Endodermal cell (in vitro differentiated cells): Measurements from ENCODE around the gene IFNGR2. TPM values are rescaled to one million over a fixed set of nuclear protein-coding genes. Genes with fewer than 3 reads are reported as not detected.

Experiments
- DNase-seq: peaks from one replicate; pipeline ENCODE4 v3.0.0-alpha.2; 2017
- H3K27ac ChIP-seq: 2 replicates; pipeline ENCODE4 v1.5.1; 2013; ENCODE audit warnings: mild to moderate bottlenecking, low read depth, low read length, moderate library complexity
- H3K27me3 ChIP-seq: 2 replicates; pipeline ENCODE4 v1.6.1; 2013; ENCODE audit warnings: mild to moderate bottlenecking, low read length, moderate library complexity; ENCODE audit not compliant: insufficient read depth, control insufficient read depth, poor library complexity, severe bottlenecking
- H3K36me3 ChIP-seq: 2 replicates; pipeline ENCODE4 v1.7.0; 2013; ENCODE audit warnings: mild to moderate bottlenecking, low read length, moderate library complexity; ENCODE audit not compliant: control insufficient read depth, insufficient read depth
- H3K4me1 ChIP-seq: one replicate; pipeline ENCODE4 v1.7.0; 2013; ENCODE audit warnings: low read length; ENCODE audit not compliant: control insufficient read depth, insufficient read depth
- H3K4me3 ChIP-seq: 2 replicates; pipeline ENCODE4 v1.5.1; 2013; ENCODE audit warnings: mild to moderate bottlenecking, low read length, moderate library complexity
- H3K9ac ChIP-seq: 2 replicates; pipeline ENCODE4 v1.6.1; 2013; ENCODE audit warnings: mild to moderate bottlenecking, low read length, moderate library complexity; ENCODE audit not compliant: poor library complexity, severe bottlenecking; ENCODE audit errors: extremely low read depth
- H3K9me3 ChIP-seq: 2 replicates; pipeline ENCODE4 v1.6.1; 2013; ENCODE audit warnings: mild to moderate bottlenecking, low read length, moderate library complexity; ENCODE audit not compliant: control insufficient read depth
- H3K27ac Mint-ChIP-seq: 2 replicates; pipeline ENCODE4 v1.8.0; 2020; ENCODE audit warnings: mixed read lengths
- H3K27me3 Mint-ChIP-seq: 2 replicates; pipeline ENCODE4 v1.8.0; 2021; ENCODE audit warnings: mild to moderate bottlenecking, mixed read lengths; ENCODE audit not compliant: insufficient read depth
- H3K36me3 Mint-ChIP-seq: 2 replicates; pipeline ENCODE4 v1.8.0; 2020; ENCODE audit warnings: low read depth, mixed read lengths
- H3K4me1 Mint-ChIP-seq: 2 replicates; pipeline ENCODE4 v1.8.0; 2020; ENCODE audit warnings: mixed read lengths
- H3K4me3 Mint-ChIP-seq: 2 replicates; pipeline ENCODE4 v1.8.0; 2020; ENCODE audit warnings: mild to moderate bottlenecking, moderate library complexity, mixed read lengths
- H3K9me3 Mint-ChIP-seq: 2 replicates; pipeline ENCODE4 v1.8.0; 2020; ENCODE audit warnings: mild to moderate bottlenecking, mixed read lengths
- WGBS, 2 experiments: methylation state at CpG; one replicate each; pipeline versions ENCODE4 v1.1.5 to v1.1.7; 2013; ENCODE audit warnings: missing lambda C conversion rate in 2 of 2, mixed read lengths in 1 of 2; ENCODE audit not compliant: insufficient coverage in 1 of 2, insufficient read length in 1 of 2; 5-methylcytosine and 5-hydroxymethylcytosine counted together
- total RNA-seq, 2 donors: library from RNA; stranded (reverse); fragmentation: NEBNext Ultra II Directional in 1 of 2; extraction: Animal tissue kit (Norgen Biotek cat#: 25700) in 1 of 2; gene quantifications; 2 replicates in 1 of 2; 3 replicates in 1 of 2; pipeline ENCODE4 v1.2.1, GENCODE V29; 2021
- TF ChIP-seq, protein P1 (sequence below): fragments of 200-600 bp; sonication (generic); conservative IDR thresholded peaks from 2 replicates; pipeline ENCODE4 v1.5.0; 2021; ENCODE audit warnings: antibody characterized with exemption, mild to moderate bottlenecking

The IFNGR2 gene
- total RNA-seq, 2 donors from 2014 or later, result 41.9 to 55.1 TPM

- DNase-seq, result no peak
- 95 to 96% methylated on average over 11 to 17 of the region's 17 CpGs for WGBS, 2 experiments
- Histone ChIP-seq H3K4me1 (no peaks in the 10 kb centered on the region), H3K9ac (no peak overlapping the region), H3K27ac (no peak overlapping the region), H3K4me3 (no peak overlapping the region), H3K9me3 (no peaks in the 10 kb centered on the region), H3K36me3 (no peaks in the 10 kb centered on the region), H3K27me3 (no peaks in the 10 kb centered on the region)
- Mint-ChIP-seq H3K4me1 (no peaks in the 10 kb centered on the region), H3K36me3 (no peaks in the 10 kb centered on the region), H3K27ac (no peak overlapping the region), H3K27me3 (no peaks in the 10 kb centered on the region), H3K4me3 (no peak overlapping the region), H3K9me3 (no peaks in the 10 kb centered on the region)
- TF ChIP-seq, protein P1, sequence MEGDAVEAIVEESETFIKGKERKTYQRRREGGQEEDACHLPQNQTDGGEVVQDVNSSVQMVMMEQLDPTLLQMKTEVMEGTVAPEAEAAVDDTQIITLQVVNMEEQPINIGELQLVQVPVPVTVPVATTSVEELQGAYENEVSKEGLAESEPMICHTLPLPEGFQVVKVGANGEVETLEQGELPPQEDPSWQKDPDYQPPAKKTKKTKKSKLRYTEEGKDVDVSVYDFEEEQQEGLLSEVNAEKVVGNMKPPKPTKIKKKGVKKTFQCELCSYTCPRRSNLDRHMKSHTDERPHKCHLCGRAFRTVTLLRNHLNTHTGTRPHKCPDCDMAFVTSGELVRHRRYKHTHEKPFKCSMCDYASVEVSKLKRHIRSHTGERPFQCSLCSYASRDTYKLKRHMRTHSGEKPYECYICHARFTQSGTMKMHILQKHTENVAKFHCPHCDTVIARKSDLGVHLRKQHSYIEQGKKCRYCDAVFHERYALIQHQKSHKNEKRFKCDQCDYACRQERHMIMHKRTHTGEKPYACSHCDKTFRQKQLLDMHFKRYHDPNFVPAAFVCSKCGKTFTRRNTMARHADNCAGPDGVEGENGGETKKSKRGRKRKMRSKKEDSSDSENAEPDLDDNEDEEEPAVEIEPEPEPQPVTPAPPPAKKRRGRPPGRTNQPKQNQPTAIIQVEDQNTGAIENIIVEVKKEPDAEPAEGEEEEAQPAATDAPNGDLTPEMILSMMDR, result no peak
These were observed 18.3 kb upstream of the IFNGR2 start for GRCh38 chr21:33384841-33385331.

DNA sequence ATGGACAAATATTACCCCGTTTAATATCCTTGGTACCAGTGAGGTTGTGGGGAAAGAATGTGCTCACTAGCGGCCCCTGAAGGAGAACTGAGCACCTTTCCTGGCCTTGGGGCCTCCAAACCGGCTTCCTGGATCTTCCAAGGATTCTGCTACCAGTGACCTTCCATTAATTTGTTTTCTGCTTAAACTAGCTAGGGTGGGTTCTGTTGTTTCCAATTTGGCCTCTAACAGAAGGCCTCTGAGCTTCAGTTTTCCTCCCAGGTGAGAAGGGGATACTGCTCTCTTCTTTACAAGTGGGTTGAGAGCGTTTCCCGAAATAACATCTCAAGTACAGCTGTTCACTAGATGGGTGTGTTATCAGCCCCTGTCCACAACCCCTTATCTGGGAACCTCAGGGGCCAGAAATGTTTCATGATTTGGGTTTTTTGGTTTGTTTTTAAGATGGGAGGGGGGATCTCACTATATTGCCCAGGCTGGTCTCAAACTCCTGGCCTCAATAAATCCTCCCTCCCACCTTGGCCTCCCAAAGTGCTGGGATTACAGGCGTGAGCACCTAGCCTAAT is 16.9 kb upstream of the IFNGR2 start:
- Histone ChIP-seq H3K27me3 (no peaks in the 10 kb centered on the region), H3K4me1 (no peaks in the 10 kb centered on the region), H3K9ac (no peak overlapping the region), H3K36me3 (no peaks in the 10 kb centered on the region), H3K27ac (no peak overlapping the region), H3K4me3 (no peak overlapping the region), H3K9me3 (no peaks in the 10 kb centered on the region)
- WGBS, 2 experiments, result 69 to 85% methylated on average over 2 to 6 of the region's 6 CpGs
- H3K36me3 Mint-ChIP-seq, result no peaks in the 10 kb centered on the region
- H3K4me1 Mint-ChIP-seq, result no peaks in the 10 kb centered on the region
- H3K27ac Mint-ChIP-seq, result no peak overlapping the region
- H3K4me3 Mint-ChIP-seq, result no peak overlapping the region
- TF ChIP-seq, protein P1, result peak; percentile 73
- peak; percentile 78 for DNase-seq
- no peaks in the 10 kb centered on the region for H3K9me3 Mint-ChIP-seq
- peaks cover 2% of the 10 kb centered on the region for H3K27me3 Mint-ChIP-seq

- H3K36me3 Mint-ChIP-seq, result no peaks in the 10 kb centered on the region
- Histone ChIP-seq H3K4me3 (no peak overlapping the region), H3K27me3 (no peaks in the 10 kb centered on the region), H3K4me1 (no peaks in the 10 kb centered on the region), H3K27ac (no peak overlapping the region), H3K9me3 (no peaks in the 10 kb centered on the region), H3K36me3 (no peaks in the 10 kb centered on the region), H3K9ac (no peak overlapping the region)
- no peak overlapping the region for H3K4me3 Mint-ChIP-seq
- H3K9me3 Mint-ChIP-seq, result no peaks in the 10 kb centered on the region
- H3K27ac Mint-ChIP-seq, result no peak overlapping the region
- H3K4me1 Mint-ChIP-seq, result peaks cover 2% of the 10 kb centered on the region
- peaks cover 2% of the 10 kb centered on the region for H3K27me3 Mint-ChIP-seq
- no peak for DNase-seq
- WGBS, 2 experiments, result 92 to 95% methylated on average over 4 to 6 of the region's 6 CpGs
- TF ChIP-seq, protein P1, result no peak
These were observed 15.9 kb upstream of the IFNGR2 start for GRCh38 chr21:33387294-33387693.
